NCI-H1694 treated with DMSO at 0.1 percent for 48 hours (cell line): ENCODE data around the gene IFITM1.
"Not testable (repeated sequence)": the region's sequence is repeated elsewhere in the genome, so short reads cannot be mapped to it uniquely, and the experiment has no call there.

ENCODE experiments used
- DNase-seq: peaks from one replicate; lab custom pipeline; 2025; lab: John Stamatoyannopoulos, UW

Gene IFITM1

DNA sequence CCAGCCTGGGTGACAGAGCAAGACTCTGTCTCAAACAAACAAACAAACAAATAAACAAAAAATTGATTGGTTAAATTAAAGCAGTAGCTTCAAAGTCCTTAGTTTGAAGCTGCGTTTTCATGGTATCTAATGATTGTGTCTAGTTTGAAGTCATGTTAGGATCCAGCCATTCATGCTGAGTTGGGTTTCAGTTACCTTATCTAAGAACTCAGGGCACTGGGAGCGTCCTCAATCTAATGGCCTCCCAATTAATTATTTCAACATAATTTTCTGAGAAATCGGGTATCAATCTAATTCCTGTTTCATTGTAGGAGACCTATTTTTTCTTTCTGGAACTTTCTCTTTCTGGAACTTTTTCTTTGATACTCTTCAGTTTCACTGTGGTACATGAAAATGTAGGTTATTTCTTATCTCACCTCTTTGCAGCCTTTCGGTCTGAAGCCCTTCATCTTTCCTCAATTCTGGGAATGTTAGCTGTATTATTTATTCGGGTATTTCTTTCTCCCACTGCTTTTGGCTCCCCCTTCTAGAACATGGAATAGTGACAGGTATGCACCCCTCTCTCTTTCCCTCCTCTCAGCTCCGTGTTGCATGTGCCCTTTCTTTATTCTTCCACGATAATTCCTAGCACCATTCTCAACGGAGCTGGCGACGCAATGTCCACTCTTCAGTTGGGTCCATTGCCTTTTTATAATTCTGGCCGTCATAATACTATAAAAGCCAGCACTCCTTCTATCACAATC lies 31.2 kb downstream of the IFITM1 start:
- DNase-seq, result no peak

DNA sequence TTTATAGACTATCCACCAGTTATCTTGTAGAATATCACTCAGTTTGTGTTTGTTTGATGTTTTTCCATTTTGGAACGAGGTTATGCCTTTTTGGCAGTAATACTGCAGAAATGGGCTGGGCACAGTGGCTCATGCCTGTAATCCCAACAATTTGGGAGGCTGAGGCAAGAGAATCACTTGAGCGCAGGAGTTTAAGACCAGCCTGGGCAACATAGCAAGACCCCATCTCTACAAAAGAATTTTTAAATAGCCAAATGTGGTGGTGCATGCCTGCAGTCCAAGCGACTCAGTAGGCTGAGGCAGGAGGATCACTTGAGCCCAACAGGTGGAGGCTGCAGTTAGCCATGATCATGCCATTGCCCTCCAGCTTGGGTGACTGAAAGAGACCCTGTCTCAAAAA lies 32.7 kb downstream of the IFITM1 start:
- no peak for DNase-seq

DNA sequence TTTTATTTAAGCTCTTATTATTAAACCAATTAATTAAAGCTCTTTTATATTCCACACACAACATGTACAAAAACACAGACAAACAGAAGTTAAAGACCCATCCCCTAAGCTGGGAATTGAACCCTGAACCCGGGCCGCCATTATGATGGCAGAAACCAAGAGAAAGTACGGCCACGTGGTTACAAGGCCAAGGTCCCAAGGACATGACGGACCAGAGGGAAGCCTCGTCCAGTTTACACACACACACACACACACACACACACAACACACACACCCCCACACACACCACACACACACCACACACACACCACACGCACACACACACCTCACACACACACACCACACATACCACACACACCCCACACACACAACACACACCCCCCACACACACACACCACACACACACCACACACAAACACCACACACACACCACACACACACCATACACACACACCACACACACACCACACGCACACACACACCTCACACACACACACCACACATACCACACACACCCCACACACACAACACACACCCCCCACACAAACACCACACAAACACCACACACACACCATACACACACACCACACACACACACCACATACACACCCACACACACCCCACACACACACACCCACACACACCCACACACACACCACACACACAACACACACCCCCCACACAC lies 35.6 kb downstream of the IFITM1 start:
- DNase-seq, result not testable (repeated sequence)

DNA sequence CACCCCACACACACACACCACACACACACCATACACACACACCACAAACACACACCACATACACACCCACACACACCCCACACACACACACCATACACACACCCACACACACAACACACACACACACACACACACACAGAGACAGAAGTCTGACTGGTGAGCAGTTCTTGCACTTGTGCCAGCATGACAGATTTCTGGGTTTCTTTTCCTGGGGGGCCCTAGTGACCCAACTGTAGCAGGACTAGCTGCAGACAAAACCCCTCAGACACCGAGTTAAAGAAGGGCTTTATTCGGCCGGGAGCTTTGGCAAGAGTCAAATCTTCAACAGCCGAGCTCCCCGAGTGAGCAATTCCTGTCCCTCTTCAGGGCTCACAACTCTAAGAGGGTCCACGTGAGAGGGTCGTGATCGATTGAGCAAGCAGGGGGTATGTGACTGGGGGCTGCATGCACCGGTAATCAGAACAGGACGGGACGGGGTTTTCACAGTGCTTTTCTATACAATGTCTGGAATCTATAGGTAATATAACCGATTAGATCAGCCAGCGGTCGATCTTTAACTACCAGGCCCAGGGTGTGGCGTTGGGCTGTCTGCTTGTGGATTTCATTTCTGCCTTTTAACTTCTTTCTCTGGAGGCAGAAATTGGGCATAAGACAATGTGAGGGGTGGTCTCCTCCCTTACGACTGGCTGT lies 36.3 kb downstream of the IFITM1 start:
- DNase-seq, result not testable (repeated sequence)

DNA sequence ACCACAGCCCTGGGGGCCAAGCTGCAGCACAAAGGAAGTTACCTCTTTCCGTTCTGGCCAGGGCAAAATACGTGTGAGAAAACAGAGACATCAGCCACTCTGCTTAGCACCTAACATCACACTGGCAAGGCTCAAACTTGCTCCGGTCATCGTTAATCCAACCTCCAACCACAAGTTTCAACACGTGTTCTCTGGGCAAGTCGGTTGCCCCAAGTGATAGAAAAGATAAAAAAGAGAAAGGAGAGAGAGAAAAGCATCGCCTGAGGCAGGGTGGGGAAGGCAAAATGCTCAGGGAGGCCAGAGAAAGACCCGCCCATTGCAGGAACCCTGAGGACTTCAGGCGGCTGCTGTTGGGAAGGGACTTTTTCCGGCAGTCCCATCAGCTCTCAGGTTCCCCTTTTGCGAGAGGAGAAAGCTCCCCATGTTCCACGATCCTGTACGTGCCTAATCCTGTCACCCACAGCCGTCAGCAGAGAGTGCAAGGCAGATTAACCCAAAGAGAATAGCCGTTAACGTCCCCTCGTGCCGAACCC lies 36.9 kb downstream of the IFITM1 start:
- DNase-seq, result no peak

DNA sequence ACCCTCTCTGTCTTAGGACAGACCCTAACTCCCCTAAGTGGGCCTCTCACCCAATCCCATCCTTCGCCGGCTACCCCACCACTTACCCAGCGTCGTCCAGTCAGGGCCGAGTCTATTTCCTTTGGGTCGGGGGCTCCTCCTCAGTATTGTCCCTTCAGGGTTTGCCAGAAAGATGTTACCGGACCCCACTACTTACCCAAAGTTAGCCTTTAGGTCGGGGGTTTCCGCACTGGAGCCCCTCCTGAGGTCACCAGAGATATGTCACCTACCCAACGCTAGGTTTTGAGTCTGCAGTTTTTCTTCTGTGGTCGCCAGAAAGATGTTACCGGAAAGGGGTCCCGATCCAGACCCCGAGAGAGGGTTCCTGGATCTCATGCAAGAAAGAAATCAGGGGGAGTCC lies 37.6 kb downstream of the IFITM1 start:
- no peak for DNase-seq

DNA sequence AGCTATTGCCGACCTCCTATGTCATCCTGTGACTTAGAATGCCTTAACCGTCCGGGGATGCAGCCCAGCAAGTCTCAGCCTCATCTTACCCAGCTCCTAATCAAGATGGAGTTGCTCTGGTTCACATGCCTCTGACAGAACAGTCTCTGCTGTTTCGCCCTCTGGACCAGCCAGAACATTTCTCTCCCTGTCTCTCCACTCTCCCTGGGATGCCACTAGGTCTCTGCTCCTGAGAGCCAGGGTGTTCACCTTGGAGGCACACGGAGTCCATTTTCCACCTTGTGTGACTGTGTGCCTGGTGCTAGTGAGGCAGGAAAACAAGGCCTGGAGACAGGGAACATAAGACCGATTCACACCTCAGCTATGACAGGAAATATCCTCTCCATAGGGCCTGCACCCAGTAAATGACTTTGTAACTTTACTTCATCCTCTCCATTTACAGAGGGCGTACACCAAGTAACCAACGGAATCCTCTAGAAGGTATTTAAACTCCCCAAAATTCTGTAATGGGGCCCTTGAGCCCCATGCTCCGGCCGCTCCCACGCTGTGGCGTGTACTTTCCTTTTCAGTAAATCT lies 38.7 kb downstream of the IFITM1 start:
- DNase-seq, result no peak

DNA sequence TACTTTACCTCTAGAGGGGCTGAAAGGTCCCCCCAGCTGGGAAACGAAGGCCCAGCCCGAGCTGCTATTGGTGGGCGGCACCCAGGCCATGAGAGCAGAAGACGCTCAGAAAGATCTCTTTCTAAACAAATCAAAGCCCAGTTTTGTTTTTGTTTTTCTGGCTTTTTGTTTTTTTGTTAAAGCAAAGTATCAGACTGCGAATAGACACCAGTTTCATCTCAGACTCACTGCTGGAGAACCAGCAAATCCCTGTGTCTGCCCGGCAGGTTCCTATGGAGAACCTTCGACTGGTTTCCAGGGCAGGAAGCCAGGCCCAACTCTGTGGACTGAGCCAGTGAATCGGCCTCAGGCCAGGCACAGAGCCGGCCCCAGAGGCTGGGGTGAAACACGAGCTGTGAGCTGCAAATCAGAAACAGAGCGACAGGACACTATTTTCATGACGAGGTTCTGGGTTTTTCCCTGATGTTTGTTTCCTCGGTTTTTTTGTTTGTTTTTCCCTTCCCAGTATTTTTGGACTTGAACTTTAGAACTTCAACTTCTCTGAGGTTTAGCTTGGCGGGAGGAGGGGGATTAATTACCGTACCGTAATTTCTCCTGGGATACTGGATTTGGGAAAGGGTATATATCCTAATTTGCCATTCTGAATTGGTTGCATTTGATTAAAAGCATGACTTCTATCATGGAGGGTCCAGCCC lies 39.5 kb downstream of the IFITM1 start:
- DNase-seq, result no peak

DNA sequence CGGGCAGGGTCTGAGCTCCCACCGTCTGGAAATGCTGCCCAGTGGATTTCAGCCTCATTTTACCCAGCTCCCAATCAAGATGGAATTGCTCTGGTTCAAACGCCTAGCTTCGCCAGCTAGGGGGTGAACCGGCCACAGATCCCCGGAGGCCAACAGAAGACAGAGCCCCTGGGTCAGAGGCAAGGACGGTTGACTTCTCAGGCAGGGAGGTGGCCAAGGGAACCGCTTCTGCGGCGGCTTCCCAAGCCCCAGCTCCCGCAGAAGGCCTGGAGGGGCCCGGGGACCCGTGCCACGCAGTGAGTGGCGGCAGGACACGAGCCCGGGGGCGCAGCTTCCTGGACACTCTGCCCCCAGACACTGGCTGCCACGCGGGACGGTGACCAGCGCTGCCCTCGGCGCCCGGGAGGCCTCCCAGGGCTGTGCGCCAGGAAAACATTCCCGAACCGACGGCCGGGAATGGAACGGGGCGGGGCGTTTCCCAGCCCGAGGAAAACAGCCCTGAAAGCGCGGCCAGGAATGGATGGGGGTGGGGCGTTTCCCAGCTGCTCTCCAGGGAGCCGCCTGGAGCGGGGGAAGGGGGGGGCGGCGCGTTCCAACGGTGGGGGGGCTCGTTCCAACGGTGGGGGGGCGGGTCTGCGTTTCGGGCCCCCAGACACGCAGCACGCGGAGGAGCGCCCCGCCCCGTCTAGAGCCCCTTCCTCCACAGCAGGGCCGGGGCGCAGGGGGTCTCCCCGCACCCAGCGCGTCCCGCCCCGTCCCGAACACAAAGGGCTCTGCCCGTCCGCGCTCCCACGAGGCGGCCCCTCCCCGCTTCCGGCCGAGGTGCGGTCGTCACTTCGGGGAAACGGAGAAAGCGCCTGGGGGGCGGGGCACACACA lies 42.0 kb downstream of the IFITM1 start:
- DNase-seq, result peak; percentile 51

DNA sequence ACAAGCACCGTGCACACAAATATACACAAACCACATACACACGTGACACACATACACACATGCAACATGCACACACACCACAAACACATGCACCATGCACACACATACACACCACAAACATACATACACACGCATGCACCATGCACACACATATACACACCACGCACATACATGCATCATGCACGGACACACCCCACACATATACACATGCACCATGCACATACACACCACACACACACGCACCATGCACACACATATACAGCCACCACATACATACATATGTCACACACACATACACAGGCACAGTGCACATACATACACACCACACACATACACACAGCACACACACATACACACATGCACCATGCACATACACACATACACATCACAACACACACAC lies 42.8 kb downstream of the IFITM1 start:
- DNase-seq, result no peak

DNA sequence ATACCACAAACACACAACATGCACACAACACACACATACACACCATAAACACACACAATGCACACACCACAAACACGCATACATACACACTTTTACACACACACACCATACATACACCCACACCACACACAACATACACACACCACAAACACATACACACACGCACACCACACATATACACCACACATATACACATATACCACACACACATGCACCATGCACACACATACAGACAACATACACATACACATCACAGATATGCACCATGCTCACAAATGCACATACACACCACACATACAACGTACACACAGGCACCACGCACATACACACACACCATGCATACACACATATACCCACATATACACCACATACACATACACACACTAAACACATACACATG lies 43.7 kb downstream of the IFITM1 start:
- no peak for DNase-seq

DNA sequence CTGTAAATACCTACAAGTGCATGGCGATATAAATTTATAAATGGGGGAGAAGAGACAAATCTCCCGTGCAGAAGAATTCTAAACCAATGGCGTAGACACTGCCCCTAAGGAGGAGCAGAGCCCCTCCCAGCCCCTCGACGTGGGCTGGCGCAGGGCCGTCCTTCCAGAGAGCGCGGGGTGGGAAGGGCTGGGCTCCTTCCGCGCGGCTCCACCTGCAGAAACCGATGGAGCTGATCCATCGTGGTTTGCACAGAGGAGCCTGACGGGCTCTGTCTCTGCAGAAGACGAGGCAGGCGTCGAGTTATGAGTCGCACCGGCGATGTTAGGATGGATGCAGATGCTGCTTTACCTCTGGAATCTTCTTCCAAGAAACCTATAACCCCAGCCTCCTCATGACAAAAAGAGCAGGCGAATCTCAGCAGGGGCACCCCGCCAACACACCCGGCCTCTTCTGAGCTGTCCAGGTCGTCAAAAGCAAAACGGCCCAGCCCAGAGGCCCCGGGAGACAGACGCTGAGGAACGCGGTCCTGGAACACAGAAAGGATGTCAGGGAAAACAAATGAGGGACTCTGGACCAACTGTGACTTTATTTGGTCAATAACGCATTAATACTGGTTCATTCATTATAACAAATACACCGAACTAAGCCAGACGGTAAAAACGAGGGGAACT lies 44.4 kb downstream of the IFITM1 start:
- no peak for DNase-seq

DNA sequence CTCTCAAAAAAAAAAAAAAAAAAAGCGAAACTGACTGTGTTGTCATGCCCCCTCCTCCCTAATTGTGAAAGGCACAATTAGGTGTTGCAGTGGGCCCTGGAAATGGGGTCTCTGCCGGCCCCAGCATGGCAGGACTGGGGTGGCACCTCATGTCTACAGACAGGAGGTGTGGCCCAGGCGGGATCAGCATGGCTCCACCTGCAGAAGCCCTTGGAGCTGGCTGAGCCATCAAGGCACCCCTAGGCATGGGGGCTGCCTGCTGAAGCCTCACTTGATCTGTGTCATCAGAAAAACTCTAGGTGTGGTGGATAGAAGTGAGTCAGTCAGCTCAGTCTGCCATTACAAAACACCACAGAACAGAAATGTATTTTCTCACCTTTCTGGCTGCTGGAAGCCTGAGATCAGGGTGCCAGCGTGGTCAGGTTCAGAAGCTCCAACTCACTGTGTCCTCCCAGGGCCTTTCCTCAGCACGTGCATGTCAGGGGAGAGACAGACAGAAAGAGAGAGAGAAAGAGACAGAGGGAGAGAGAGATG lies 45.4 kb downstream of the IFITM1 start:
- DNase-seq, result no peak

DNA sequence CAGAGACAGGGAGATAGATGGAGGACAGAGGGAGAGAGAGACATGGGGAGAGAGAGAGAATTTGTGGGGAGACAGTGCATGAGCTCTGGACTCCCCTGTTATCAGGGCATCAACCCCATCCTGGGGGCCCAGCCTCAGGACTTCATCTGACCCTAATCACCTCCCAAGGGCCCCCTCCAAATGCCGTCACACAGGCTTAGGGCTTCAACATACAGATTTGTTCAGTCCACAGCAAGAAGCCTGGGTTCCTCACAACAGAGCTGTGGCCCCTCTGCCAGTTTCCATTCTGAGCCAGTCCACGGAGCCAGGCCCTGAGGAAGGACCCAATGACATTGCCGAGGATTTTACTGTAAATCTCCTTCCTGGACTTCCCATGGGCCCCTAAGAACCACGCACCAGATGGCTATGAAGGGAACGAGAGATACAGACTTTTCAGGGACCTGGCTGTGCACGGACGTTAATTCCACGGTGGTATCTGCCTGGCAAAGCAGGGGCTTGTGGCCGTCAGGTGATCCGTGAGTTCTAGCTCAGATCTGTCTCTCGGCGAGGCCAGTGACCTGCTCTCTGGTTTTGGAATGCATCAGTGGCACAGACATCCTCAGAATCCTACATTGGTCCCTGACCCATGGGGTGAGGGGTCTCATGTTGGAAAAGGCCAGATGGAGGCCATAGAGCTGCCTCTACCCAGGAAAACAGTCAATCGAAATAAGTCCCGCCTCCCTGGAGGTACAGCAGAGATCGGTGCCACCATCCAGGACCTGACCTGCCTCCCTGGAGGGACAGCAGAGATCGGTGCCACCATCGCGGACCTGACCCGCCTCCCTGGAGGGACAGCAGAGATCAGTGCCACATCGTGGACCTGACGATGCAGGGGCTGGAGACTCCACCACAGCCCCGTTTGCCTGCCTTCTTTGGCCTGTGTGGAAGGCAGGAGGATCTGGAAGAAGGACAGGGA lies 46.8 kb downstream of the IFITM1 start:
- DNase-seq, result no peak

DNA sequence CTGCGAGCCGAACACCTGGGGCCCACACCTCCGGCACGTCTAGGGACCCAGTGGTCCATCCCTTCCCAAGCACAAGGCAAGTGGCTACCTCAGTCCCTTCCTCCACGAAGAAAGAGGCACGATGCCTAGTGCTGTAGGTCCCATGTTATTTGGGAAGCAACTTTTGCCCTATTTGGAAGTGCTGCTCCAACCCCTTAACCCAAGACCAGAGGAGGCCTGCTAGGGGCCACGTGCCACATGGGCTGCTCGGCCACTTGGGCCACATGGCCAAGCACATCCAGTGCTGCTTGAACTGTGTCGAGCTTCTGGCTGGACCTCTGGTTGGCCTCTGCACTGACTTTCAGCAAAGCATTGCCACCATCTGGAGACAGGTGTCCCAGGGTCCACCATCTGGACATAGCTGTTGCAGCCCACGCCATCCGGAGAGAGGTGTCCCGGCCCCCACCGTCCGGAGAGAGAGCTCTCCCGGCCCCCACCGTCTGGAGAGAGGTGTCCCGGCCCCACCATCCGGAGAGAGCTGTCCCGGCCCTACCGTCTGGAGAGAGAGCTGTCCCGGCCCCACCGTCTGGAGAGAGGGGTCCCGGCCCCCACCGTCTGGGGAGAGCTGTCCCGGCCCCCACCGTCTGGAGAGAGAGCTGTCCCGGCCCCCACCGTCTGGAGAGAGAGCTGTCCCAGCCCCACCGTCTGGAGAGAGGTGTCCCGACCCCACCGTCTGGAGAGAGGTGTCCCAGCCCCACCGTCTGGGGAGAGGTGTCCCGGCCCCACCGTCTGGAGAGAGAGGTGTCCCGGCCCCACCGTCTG lies 49.0 kb downstream of the IFITM1 start:
- DNase-seq, result no peak

DNA sequence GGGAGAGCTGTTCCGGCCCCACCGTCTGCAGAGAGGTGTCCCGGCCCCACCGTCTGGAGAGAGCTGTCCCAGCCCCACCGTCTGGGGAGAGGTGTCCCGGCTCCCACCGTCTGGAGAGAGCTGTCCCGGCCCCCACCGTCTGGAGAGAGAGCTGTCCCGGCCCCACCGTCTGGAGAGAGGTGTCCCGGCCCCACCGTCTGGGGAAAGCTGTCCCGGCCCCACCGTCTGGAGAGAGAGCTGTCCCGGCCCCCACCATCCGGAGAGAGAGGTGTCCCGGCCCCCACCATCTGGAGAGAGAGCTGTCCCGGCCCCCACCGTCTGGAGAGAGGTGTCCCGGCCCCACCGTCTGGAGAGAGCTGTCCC lies 49.6 kb downstream of the IFITM1 start:
- DNase-seq, result not testable (repeated sequence)

DNA sequence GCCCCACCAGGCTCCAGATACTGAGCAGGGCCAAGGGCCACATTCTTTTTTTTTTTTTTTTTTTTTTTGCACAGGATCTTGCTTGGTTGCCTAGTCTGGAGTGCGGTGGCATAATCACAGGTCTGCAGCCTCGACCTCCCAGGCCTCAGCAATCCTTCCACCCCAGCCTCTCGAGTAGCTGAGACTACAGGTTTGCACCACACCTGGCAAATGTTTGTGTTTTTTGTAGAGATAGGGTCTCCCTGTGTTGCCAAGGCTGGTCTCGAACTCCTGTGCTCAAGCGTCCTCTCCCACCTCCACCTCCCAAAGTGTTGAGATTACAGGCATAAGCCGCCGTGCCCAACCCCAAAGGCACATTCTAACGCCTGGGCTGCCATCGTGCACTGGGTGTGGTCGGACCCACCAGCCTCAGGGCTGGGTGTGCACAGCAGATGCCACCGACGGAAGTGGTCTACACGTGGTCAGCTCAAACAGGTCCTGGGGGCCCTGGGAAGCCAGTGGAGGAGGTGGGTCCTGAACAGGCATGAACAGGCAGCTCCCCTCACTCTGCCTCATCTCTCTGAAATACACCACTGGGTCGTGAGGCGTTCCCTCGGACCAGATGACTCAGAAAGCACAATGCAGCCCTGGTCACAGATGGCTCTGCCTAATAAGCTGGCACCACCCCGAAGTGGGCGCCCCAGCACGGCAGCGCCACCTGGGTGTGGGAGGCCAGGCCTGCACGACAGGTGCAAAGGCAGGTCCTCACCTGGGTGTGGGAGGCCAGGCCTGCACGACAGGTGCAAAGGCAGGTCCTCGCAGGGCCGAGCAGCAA lies 50.3 kb downstream of the IFITM1 start:
- peak; percentile 42 for DNase-seq
